Common myeloid progenitor, CD34-positive (primary cell): ENCODE measurements around the gene CD7.

Source experiments
- CTCF ChIA-PET: fragments of 350-600 bp; sonication (Branson Sonifier 250); formaldehyde crosslinking; loops from one replicate; lab custom pipeline; 2021; ENCODE audit warnings: antibody characterized with exemption; lab: Charles Lee
- POLR2A ChIA-PET: fragments of 350-600 bp; sonication (Branson Sonifier 250); formaldehyde crosslinking; loops from one replicate; lab custom pipeline; 2021; ENCODE audit warnings: antibody characterized with exemption; lab: Charles Lee
- DNase-seq, 3 donors: peaks; one replicate each; pipeline versions ENCODE4 v3.0.0 to v3.0.0-alpha.2; 2013
- H3K27ac ChIP-seq, 2 experiments: 1 replicate in 1 of 2; 2 replicates in 1 of 2; pipeline ENCODE4 v1.7.0; 2013; ENCODE audit warnings: inconsistent platforms in 2 of 2, low read length in 2 of 2, mild to moderate bottlenecking in 2 of 2, low read depth in 1 of 2, moderate library complexity in 1 of 2; ENCODE audit not compliant: severe bottlenecking in 2 of 2, insufficient read depth in 1 of 2, poor library complexity in 1 of 2
- H3K27me3 ChIP-seq, 5 experiments: replicated peaks in 2 of 5; 1 replicate in 3 of 5; 2 replicates in 2 of 5; pipeline versions ENCODE4 v1.6.1 to v1.7.0; 2013; ENCODE audit warnings: low read length in 4 of 5, mild to moderate bottlenecking in 2 of 5, moderate library complexity in 2 of 5, inconsistent platforms in 1 of 5; ENCODE audit not compliant: insufficient read depth in 5 of 5, control insufficient read depth in 4 of 5
- H3K36me3 ChIP-seq, 4 experiments: 1 replicate in 2 of 4; 2 replicates in 2 of 4; pipeline versions ENCODE4 v1.6.1 to v1.7.0; 2013; ENCODE audit warnings: low read length in 3 of 4, control low read depth in 1 of 4, mild to moderate bottlenecking in 1 of 4; ENCODE audit not compliant: control insufficient read depth in 4 of 4, insufficient read depth in 4 of 4
- H3K4me1 ChIP-seq, 4 experiments: 1 replicate in 3 of 4; 2 replicates in 1 of 4; pipeline versions ENCODE4 v1.6.1 to v1.7.1; 2013; ENCODE audit warnings: low read length in 3 of 4, mild to moderate bottlenecking in 3 of 4, control low read depth in 1 of 4, inconsistent platforms in 1 of 4, moderate library complexity in 1 of 4; ENCODE audit not compliant: control insufficient read depth in 4 of 4, insufficient read depth in 4 of 4; ENCODE audit errors: control extremely low read depth in 1 of 4
- H3K4me3 ChIP-seq, 7 experiments: 1 replicate in 4 of 7; 2 replicates in 3 of 7; pipeline versions ENCODE4 v1.5.1 to v1.7.0; 2013; ENCODE audit warnings: mild to moderate bottlenecking in 7 of 7, low read length in 6 of 7, moderate library complexity in 6 of 7, inconsistent platforms in 2 of 7, low read depth in 2 of 7, control low read depth in 1 of 7; ENCODE audit not compliant: insufficient read depth in 4 of 7, control insufficient read depth in 1 of 7; ENCODE audit errors: extremely low read depth in 1 of 7
- H3K9me3 ChIP-seq, 5 experiments: 1 replicate in 4 of 5; 2 replicates in 1 of 5; pipeline versions ENCODE4 v1.6.1 to v1.7.1; 2013; ENCODE audit warnings: low read length in 4 of 5, mild to moderate bottlenecking in 2 of 5, inconsistent platforms in 1 of 5, low read depth in 1 of 5, moderate library complexity in 1 of 5; ENCODE audit not compliant: control insufficient read depth in 4 of 5, insufficient read depth in 2 of 5; ENCODE audit errors: control extremely low read depth in 1 of 5
- WGBS: methylation state at CpG from one replicate; pipeline ENCODE4 v1.1.5; 2013; ENCODE audit not compliant: insufficient coverage; 5-methylcytosine and 5-hydroxymethylcytosine counted together

Gene CD7

GRCh38 chr17:82314012-82314726 is 3.2 kb downstream of the CD7 start:
- peaks cover 0 to 43% (median 32%) of the 10 kb centered on the region in 4 experiments for H3K4me1 ChIP-seq
- POLR2A ChIA-PET: interaction anchor here (1.7 kb wide), 1 partner anchor 11 kb away, joined by 5 read pairs; no protein-coding TSS in a partner anchor
- no peak overlapping the region for H3K27ac ChIP-seq
- CTCF ChIA-PET: interaction anchor here (0.7 to 12.5 kb wide), 2 partner anchors 13 to 43 kb away, joined by 3 to 119 read pairs; no protein-coding TSS in a partner anchor
- peak overlapping the region in 1 of 7 experiments; percentile 45 for H3K4me3 ChIP-seq
- no peak for DNase-seq
- no peaks in the 10 kb centered on the region for H3K27me3 ChIP-seq
- H3K9me3 ChIP-seq: peaks cover 0 to 3% (median 0%) of the 10 kb centered on the region in 5 experiments
- H3K36me3 ChIP-seq: no peaks in the 10 kb centered on the region
- WGBS: 80% methylated on average over 22 of the region's 27 CpGs

DNA sequence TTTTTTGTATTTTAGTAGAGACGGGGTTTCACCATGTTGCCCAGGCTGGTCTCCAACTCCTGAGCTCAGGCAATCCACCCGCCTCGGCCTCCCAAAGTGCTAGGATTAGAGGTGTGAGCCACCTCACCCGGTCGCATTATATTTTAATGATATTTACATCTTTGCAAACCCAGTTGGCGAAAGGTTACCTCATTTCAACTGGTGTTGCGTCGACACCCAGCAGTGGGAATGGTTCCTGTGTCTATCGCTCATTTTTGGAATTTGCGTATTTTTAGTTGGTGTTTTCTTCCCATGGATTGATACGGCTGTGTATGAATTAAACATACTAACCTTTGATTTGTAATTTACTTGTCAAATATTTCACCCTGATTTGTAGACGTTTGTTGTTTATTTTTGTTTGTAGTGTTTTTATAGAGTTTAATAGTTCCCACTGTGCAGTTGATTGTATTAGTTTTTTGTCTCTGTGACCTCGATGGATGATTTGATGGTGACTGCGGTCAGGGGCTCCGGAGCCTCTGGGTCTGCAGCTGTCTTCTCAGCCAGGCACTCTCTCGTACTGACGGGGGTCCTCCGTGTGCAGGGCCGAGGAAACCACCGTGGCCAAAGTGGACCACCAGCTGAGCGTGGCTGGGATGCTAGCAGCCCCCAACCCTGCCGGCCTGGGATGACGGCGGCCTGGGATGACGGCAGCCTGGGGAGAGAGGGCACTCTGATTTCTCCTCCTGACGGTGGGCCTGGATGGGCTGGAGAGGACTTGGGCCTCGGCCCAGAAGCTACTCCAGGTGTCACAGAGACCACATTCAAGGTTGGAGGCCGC is 4.0 kb downstream of the CD7 start:
- CTCF ChIA-PET: interaction anchor here (0.7 to 12.5 kb wide), 2 partner anchors 12 to 42 kb away, joined by 3 to 119 read pairs; no protein-coding TSS in a partner anchor
- H3K9me3 ChIP-seq: peaks cover 0 to 2% (median 0%) of the 10 kb centered on the region in 5 experiments
- H3K36me3 ChIP-seq: no peaks in the 10 kb centered on the region
- H3K4me1 ChIP-seq: peaks cover 0 to 43% (median 32%) of the 10 kb centered on the region in 4 experiments
- H3K27me3 ChIP-seq: no peaks in the 10 kb centered on the region
- no peak for DNase-seq
- no peak overlapping the region for H3K4me3 ChIP-seq
- POLR2A ChIA-PET: interaction anchor here (1.0 to 1.7 kb wide), 2 partner anchors 10 to 15 kb away, joined by 3 to 5 read pairs; no protein-coding TSS in a partner anchor
- no peak overlapping the region for H3K27ac ChIP-seq
- WGBS: 97% methylated on average over 15 of the region's 28 CpGs

DNA sequence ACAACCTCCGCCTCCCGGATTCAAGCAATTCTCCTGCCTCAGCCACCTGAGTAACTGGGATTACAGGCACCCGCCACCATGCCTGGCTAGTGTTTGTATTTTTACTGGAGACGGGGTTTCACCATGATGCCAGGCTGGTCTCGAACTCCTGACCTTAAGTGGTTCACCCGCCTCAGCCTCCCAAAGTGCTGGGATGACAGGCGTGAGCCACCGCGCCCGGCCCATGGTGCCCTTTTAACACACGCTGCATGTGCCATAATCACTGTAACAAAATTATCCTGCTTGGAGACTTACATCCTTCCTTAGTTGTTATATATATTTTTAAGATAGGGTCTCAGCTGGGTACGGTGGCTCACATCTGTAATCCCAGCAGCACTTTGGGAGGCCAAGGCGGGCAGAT is 5.4 kb downstream of the CD7 start:
- CTCF ChIA-PET: interaction anchor here (1.6 to 12.5 kb wide), 2 partner anchors 11 to 12 kb away, joined by 4 to 119 read pairs; no protein-coding TSS in a partner anchor
- 100% methylated on average over 8 of the region's 13 CpGs for WGBS
- H3K36me3 ChIP-seq: no peaks in the 10 kb centered on the region
- peaks cover 0 to 39% (median 30%) of the 10 kb centered on the region in 4 experiments for H3K4me1 ChIP-seq
- no peak overlapping the region for H3K4me3 ChIP-seq
- no peaks in the 10 kb centered on the region for H3K27me3 ChIP-seq
- no peaks in the 10 kb centered on the region for H3K9me3 ChIP-seq
- POLR2A ChIA-PET: no interaction called here
- DNase-seq: no peak
- H3K27ac ChIP-seq: no peak overlapping the region

DNA sequence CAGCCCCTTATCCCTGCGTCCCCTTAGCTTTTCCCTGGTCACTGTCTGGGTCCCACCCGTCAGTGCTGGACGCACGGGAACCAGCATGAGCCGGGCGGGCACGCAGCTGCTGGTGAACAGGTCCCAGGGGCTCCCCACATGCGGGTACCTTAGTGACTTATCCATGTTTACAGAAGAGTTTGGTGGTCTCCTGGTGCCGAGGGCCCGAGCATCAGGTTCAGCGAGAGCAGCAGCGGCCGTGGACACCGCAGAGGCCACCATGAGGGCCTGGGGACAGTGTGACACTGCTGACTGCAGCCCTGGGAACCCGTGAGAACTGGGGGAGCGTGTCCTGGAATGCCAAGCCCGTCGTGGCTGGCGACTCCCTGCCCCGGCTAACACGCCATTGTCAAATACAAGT is 6.5 kb downstream of the CD7 start:
- ChIA-PET CTCF (interaction anchor here (1.1 to 12.5 kb wide), 3 partner anchors 10 to 13 kb away, joined by 4 to 119 read pairs (median 4); no protein-coding TSS in a partner anchor), POLR2A (no interaction called here)
- peaks cover 5 to 39% (median 31%) of the 10 kb centered on the region in 4 experiments for H3K4me1 ChIP-seq
- 95% methylated on average over 21 of the region's 21 CpGs for WGBS
- H3K27me3 ChIP-seq: no peaks in the 10 kb centered on the region
- no peak overlapping the region for H3K27ac ChIP-seq
- H3K36me3 ChIP-seq: no peaks in the 10 kb centered on the region
- no peaks in the 10 kb centered on the region for H3K9me3 ChIP-seq
- no peak overlapping the region for H3K4me3 ChIP-seq
- DNase-seq: no peak

GRCh38 chr17:82309656-82310570 is 7.5 kb downstream of the CD7 start:
- POLR2A ChIA-PET: no interaction called here
- CTCF ChIA-PET: interaction anchor here (12.5 kb wide), 1 partner anchor 9 kb away, joined by 119 read pairs; no protein-coding TSS in a partner anchor
- Histone ChIP-seq H3K4me1 (peaks cover 5 to 39% (median 31%) of the 10 kb centered on the region in 4 experiments), H3K27me3 (no peaks in the 10 kb centered on the region), H3K4me3 (no peak overlapping the region), H3K27ac (no peak overlapping the region), H3K9me3 (no peaks in the 10 kb centered on the region), H3K36me3 (no peaks in the 10 kb centered on the region)
- DNase-seq: no peak
- WGBS: 97% methylated on average over 26 of the region's 27 CpGs

- CTCF ChIA-PET: interaction anchor here (1.3 to 12.5 kb wide), 6 partner anchors 5 to 67 kb away, joined by 4 to 136 read pairs (median 62); partner anchors contain the start of gene CD7
- Histone ChIP-seq H3K27ac (peak overlapping the region in 1 of 2 experiments; percentile 23), H3K9me3 (no peaks in the 10 kb centered on the region), H3K36me3 (no peaks in the 10 kb centered on the region), H3K4me3 (peak overlapping the region in 2 of 7 experiments; percentile 30 to 33), H3K4me1 (peaks cover 5 to 66% (median 62%) of the 10 kb centered on the region in 4 experiments), H3K27me3 (no peaks in the 10 kb centered on the region)
- WGBS: 33% methylated on average over 15 of the region's 20 CpGs
- peak; percentile 82 to 97 (median 94) for DNase-seq
- POLR2A ChIA-PET: interaction anchor here (0.5 to 1.9 kb wide), 2 partner anchors 8 to 721 kb away, joined by 6 to 9 read pairs; no protein-coding TSS in a partner anchor
Measured at GRCh38 chr17:82305727-82306300, 11.6 kb downstream of the CD7 start.
